GM11168 (cell line): ENCODE results near the gene EHBP1L1.

Experiments
- in situ Hi-C: fragments of 300-500 bp; cut with MboI; formaldehyde crosslinking; loops from one replicate; pipeline ENCODE4 v1.12.0; 2022; ENCODE audit warnings: low sequenced_read_pairs; ENCODE audit not compliant: unreplicated experiment

EHBP1L1 gene

GRCh38 chr11:65545853-65546216 is 30.0 kb upstream of the EHBP1L1 start:
- in situ Hi-C loops, result no loop called here

GRCh38 chr11:65546217-65546958 is 29.5 kb upstream of the EHBP1L1 start:
- in situ Hi-C loops, result no loop called here

DNA sequence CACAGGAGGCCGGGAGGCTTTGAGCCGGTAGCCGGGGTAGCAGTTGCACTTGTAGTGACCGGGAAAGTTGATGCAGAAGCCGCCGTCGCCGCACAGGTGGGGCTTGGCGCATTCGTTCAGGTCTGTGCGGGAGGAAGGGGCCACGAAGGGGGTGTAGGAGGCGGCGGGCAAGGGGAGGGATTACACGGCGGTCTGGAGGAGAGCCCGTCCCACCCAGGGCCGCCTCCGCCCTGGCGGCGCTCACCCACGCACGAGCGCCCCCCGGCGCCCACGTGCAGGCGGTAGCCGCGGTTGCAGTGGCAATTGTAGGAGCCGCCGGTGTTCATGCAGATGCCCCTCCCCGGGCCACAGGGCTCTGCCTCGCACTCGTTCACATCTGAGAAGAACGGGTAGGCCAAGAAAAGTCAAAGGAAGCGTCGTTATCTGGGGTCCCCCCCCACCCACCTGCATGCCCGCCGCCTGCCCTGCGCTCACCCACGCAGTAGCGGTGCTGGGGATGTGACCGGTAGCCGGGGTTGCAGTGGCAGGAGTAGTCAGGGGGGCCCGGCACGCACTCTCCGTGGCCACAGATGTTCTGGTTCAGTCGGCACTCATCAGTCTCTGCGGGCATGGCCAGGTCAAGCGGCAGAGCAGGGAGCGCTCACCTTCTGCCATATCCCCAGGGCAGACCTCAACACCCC is 28.3 kb upstream of the EHBP1L1 start:
- in situ Hi-C loops, result no loop called here

DNA sequence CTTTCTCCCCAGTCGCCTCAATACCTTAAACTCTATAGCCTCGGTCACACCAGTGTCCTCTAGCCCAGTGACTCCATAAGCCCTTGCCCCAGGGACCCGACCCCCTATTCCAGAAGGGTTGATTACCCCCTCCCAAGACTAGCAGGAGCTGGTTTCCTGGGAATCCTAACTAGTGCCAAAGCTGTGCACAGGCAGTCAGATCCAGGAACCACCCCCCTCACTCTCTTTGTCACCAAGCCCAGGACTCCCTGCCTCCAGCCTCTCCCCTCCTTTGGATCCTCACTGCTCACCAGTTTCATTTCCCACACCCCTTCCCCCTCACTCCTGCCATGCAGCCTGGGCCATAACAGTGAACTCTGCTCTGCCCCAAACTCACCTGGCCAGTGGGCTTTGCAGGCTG is 27.5 kb upstream of the EHBP1L1 start:
- in situ Hi-C loops, result no loop called here

GRCh38 chr11:65549096-65549495 is 26.8 kb upstream of the EHBP1L1 start:
- in situ Hi-C loops, result no loop called here

- in situ Hi-C loops, result no loop called here
Measured at GRCh38 chr11:65551572-65552387, 24.1 kb upstream of the EHBP1L1 start.

DNA sequence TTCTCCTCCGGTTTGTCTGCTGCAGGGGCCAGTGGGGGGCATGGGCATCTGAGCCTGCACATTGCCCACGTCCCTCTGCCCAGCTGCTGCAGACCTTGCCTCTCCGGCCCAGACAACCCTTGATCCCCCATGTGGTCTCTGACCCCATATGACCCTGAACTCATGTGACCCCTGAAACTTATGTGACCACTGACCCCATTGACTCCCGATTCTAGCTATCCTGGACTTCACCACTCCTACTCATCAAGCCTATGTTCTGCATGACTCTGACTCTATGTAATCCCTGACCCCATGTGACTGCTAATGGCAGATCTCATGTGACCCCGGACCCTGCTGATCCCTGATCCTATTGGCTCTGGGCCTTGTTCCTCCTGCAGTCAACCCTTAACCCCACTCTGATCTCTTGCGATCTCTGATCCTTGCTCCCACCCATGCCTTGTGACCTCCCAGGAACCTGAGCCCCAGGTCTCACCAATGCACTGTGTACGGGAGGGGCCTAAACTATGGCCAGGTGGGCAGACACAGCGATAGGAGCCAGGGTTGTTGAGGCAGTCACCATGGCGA is 23.4 kb upstream of the EHBP1L1 start:
- in situ Hi-C loops, result no loop called here

- in situ Hi-C loops, result no loop called here
Measured at GRCh38 chr11:65553301-65554001, 22.4 kb upstream of the EHBP1L1 start.

DNA sequence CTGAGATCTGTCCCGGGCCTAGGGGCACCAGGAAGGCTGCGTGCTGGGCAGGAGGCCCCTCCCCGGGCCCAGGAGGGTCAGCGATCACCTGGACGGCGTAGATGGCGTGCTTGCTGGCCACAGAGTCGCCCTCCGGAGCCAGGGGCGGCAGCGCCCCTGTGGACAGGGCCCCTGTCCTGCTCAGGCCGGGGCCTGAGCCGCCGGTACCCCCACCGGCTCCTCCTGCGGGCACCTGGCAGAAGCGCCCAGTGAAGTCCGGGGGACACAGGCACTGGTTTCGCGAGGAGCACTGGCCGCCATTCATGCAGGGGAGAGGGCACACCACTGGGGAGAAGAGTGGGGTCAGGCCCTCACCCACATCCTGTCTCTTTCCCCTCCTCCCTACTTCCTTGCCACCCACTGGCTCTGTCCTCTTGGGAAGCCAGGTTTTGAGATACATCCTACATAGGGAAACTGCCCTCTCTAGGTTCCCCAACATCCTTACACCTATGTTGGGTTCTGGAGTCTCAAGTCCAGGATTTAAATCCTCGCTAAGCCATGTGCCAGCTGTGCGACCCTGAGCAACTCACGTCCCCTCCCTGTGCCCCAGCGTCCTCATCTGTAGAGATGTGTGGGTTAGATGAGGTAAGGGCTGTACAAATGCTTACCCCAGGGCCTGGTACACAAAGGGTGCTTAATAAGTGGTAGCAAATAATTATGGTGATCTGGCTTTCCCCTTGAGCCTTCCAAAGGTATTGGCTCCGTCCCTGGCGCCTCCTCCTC is 21.6 kb upstream of the EHBP1L1 start:
- in situ Hi-C loops, result no loop called here

- in situ Hi-C loops, result no loop called here
Measured at GRCh38 chr11:65554842-65555430, 20.9 kb upstream of the EHBP1L1 start.

GRCh38 chr11:65555693-65556231 is 20.1 kb upstream of the EHBP1L1 start:
- in situ Hi-C loops, result no loop called here

DNA sequence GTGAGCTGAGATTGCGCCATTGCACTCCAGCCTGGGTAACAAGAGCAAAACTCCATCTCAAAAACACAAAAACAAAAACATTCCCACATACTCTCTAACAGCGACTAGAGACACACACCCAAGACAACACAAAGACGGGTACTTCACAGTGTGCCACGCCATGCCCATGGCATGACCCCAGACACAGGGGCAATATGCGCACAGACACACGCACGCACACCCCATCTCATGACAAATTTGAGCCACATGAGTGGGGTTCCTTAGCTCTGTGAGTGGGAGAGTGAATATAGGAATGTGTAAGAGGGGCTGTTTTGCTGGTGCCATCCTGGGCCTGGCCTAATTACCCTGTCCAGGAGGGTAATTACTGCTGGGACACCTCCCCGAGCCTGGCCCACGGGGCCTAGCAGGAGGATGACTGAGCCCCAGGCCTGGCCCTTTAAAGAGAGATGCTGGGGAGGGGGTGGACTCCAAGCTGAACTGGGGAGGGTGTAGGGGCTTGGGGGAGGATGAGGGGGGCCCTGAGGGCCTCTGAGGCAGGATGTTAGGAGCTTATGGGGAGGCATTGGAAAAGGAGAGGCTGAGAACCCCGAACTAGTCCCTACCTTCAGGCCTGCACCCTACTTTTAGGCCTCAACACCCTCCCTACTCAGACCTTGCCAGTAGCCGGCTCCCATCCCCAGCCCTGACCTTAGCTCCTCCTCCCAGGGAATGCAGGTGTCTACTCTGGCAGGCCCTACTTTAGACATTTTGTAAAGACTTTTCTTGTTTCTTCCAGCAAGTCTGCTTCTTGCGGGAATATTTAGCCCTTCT is 19.2 kb upstream of the EHBP1L1 start:
- in situ Hi-C loops, result no loop called here

DNA sequence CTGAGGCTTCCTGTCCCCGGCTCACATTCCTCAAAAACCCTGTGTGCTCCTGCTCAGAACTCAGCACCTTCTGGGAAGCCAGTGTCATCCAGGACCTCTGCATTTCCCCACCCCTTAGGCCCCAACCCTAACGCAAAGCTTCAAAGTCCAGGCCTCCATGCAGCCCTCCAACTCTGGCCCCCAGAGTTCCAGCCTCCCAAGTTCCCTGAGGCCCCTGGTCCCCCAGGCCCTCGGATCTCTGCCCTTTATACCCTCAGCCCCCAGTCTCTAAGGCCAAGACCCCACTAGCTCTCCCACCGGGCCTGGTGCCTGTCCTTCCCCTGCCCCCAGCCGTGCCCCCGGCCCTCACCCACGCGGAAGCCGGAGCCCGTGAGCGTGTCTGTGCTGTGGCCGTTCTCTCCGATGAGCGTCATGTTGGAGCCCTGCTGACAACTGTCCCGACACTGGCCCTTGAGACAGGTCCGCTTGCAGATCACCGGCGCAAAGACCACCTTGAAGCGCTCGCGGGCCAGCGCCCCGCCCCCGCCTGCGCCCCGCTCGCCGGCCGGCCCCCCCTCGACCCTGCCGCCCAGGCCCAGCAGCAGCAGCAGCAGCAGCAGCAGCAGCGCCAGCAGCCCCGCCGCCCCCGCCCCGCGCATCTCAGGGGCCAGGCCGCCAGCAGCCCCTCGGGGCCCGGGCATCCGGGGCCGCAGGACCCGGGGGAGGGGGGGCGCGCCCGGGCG is 18.4 kb upstream of the EHBP1L1 start:
- in situ Hi-C loops, result no loop called here

GRCh38 chr11:65558002-65558929 is 17.6 kb upstream of the EHBP1L1 start, which contains the start of gene LTBP3:
LTBP3 (minus strand) TSS chr11:65558359; CDS start chr11:65557959, 400 bp downstream.
- in situ Hi-C loops, result no loop called here

DNA sequence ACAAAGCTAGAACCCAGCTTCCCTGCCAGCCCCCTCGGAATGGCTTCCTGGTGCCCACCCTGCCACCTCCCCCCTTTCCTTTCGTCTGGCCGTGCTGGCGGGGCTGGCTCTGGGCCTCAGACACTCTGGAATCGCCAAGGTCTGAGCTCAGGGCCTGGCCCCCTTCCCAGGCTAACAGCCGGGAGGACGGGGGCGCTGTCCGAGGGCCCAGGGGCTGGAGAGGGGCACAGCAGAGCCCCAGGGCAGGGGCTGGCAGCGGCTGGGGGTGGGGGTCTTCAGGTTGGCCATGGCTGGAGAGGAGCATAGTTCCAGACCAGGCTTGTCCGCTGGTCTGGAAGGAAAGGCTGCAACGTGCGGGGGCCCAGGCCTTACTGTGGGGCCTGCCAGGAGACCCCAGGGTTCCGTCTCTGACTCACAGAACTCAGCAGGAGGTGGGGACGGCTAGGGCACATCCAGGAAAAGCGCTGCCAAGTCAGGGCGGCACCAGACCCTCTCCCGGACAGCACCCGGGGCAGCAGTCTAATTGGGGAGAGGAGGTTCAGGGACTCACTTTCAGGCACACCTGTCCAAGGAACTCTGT is 16.8 kb upstream of the EHBP1L1 start:
- in situ Hi-C loops, result no loop called here

- in situ Hi-C loops, result no loop called here
Measured at GRCh38 chr11:65559535-65559934, 16.3 kb upstream of the EHBP1L1 start.
